ENCODE data around the gene WDR76.

The WDR76 gene

DNA sequence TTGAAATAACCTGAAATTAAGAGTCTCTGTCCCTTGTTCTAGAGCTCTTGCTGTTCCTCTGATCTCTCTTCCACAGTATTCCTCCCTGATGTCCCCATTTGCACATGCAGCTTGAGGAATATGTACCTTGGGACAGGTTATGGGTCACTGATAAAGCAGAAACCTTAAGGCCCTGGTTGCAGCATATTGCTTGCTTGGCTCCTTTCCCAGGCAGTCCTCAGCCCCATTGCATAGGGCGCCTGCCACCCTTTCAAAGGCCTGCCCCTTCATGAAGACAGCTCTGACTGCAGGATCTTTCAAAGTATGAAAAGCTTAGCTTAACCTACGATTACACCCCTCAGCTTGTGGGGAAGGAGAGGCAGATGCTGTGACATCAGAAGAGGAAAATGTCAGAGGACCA, 51.6 kb downstream of the WDR76 start:
- no peak for DNase-seq (ENCODE audit: low read depth)

DNA sequence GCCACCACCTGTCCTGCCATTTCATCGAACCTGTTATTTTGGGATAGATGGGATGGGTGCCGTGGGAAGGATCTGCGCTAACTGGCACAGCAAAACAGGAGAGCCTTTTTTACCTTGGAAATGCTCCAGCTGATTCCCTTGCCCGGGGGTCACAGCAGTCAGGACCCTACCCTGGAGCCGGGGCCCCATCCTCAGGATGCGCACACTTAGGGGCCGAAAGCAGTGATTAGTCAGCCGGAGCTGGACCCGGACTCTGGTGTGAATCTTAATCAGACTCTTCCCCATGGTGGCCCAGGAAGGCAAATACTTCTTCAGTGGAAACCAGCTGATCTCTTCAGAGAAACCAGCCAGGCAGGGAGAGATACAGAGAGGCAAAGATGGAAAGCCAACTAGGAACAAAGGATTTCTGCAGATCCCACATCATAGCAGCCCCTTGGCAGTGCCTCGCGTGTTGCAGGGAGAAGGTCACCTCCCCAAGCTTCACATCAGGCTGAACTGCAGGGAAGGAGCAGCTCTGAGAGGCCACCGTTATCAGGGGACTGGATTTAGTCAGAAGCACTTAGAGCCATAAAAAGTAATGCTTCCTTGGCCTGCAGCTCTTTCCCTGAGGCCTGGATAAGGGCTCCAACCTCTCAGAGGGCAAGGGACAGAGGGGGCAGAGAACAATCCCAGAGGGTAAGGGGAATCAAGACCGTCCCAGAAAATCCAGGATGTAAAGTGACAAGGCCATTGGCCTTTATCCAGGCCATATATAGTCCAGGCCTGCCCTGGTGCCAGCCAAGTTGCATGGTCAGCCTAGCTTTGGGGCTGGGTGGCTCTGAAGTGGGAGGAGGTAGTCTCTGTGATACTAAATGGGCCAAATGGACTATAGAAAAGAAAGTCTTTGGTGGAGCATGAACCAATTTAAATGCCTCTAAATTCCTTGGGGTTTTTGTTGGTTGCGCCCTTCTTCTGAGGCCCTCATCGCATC, 52.9 kb downstream of the WDR76 start:
- DNase-seq (ENCODE audit: low read depth), result no peak

DNA sequence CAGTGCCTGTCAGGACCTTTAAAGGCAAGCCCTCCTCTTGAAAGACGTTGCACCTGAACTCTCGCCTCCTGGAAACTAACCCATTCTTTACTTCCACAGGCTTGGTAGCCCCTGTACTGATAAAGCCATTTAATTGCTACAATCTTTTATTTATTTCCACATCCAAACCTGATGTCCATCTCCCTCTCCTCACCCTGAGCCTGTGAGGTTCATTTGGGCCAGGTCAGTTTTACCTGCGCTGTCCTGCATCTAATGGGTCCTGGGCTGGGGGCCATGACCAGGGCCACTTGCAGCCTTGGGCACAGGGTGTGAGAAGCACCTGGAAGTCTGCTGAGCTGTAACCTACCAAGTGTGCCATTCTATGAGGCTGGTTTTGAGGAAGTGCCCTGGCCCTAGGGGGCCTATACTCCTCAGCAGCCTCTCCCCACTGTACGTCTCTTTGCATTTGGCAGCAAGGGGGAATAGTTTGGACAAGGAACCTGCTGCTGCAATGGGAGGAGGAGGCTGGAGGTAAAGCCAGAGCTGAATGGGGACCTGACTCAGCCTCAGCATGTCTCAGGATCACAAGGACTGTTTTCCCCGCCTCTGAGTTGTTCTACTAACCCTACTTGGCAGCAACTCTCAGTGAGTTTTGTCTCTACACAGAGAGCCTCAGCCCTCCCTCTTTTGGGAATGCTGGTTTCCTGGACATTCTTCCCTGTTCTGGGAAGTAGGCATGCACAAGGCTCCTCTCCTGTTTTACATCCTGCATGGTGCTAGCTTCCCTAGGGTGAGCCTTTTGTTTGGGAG, 53.8 kb downstream of the WDR76 start:
- DNase-seq (ENCODE audit: low read depth), result no peak

DNA sequence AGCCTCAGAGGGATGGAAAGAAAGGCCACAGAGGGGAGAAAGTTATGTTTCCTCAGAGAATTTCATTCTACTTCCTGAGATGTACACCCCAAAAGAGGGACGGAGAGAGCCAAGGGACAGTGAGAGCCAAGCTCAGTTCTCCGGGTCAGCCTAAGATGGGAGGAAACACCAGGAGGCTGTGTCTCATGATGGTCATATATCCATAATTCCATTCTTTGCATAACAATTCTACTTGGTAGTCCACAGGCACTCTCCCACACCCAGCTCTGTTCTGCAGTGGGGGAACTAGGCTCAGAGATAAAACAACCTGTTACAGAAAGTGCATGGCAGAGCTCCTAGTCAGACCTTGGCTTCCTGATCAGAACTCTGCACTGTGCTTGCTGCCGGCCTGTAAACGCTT, 54.4 kb downstream of the WDR76 start:
- no peak for DNase-seq (ENCODE audit: low read depth)

DNA sequence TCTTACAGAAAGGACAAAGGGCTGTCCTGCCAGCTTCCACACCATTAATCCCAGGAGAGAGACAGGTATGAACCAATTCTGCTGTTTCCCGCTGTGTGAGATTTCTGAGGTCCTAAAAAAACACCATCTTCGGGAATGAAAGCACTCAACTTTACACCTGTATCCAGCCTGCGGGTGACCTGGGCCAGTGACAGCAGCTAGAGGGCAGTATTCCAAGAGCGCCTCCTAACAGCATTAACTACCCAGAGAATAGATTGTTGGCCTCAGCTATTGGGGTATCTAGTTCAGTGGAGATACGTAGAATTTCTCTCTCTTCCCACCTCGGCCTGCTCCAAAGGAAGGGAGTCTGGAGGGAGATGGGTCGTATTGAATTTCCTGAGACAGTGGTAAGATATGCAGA, 55.1 kb downstream of the WDR76 start:
- DNase-seq (ENCODE audit: low read depth), result no peak

DNA sequence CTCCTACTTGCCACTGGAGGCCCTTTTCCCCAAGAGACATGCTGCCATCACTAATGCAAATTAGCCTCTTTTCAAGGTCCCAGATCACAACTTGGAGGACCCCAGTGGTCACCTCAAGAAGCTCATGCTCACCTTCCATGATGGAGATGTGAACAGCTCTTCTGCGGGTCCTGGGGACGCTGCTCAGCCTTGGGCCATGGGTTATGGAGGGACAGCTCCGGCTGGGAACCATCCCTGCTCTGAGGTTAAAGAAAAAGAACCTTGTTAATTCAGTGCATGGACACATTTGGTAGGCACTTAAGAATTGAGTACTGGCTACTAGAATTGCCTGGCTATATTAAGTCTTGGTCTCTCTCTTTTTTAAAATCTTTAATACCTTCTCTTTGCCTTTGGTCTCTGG, 56.8 kb downstream of the WDR76 start:
- no peak for DNase-seq (ENCODE audit: low read depth)

DNA sequence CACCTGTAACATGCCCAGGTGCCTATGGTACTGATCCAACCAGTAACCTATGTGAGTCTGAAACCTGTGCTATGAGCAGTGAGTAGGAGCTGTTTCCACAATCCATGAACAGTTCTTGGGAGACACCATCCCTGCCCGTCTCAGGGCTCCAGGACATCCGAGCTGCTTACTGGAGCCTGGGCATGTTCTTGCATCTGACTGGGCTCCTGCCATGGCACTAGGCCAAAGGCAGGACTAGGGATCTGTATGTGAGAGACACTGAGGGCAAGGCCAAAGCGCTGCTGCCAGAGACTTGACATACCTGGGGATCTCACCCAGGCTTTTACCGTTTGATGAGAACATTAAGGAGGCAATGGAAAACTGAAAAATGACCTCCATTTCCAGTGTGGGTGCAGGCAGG, 59.8 kb downstream of the WDR76 start:
- DNase-seq (ENCODE audit: low read depth), result no peak

DNA sequence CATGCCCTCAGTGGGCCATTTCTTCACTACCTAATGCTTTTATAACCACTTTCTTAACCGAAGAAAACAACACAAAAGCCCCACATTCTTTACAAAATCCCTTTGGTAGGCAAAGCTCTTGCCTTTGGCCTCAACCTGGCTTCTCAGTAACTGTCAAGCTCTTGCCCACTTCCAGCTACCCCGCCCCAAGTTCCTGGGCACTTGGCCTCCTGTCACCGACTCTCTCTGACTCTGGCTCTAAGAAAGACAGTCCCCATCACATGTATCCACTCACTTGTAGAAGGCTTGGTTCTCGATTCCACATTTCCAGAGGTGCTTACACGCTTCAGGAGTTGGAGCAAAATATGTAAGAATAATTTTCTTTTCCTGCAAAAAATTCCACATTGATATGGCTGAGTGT, 61.1 kb downstream of the WDR76 start:
- no peak for DNase-seq (ENCODE audit: low read depth)

DNA sequence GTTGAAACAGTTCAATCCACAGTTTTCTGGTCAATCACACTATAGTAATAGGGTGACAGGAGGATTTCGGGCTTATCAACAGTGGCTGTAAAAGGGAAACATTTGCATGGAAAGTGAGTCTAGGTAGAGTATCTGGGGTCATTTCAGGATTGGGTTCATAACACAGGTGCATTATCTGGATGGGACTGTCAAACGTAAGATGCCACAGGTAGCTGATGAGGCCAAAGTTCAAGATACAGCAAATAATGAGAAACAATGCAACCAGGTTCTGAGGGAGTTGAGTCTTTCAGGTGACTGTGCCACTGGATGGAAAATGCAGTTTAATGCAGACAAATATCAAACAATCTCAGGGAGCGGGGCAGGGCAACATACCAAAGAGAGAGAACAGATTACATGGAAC, 62.2 kb downstream of the WDR76 start:
- DNase-seq (ENCODE audit: low read depth), result no peak

DNA sequence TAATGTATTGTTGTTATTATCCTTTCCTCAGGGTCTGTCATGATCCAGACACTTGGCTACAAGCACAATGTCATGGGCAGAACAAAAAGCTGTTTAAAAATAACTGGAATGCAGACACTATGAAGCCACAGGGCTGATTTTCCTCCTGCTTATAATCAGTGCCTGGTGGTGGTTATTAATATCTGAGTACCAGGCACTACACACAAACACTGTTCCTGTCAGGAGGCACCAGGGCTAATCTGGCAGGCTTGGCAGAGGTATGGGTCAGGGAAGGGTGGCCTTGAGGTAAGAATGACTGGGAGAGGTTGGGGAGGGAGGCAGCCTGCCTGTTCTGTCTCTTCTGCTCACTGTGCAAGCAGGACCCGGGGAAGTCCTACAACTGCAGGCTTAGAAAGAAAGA, 67.2 kb downstream of the WDR76 start:
- DNase-seq (ENCODE audit: low read depth), result no peak

DNA sequence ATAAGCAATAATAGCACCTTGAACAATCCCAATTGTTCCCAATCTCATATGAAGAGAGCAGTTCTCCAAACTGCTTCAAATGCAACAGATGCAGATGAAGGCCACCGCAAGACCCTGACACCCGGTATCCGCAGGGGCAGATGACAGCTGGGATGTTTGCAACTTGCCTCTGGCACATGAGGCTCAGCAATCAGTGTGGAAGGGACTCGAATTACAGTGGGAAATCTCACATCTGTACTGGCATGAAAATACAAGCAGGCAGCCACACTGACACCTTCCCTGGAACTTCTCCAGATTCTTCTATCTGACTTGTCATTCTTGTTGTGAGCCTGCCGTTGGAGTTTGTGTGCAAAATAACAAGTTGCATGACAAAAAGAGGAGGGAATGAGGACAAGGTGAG, 68.8 kb downstream of the WDR76 start:
- DNase-seq (ENCODE audit: low read depth), result no peak

DNA sequence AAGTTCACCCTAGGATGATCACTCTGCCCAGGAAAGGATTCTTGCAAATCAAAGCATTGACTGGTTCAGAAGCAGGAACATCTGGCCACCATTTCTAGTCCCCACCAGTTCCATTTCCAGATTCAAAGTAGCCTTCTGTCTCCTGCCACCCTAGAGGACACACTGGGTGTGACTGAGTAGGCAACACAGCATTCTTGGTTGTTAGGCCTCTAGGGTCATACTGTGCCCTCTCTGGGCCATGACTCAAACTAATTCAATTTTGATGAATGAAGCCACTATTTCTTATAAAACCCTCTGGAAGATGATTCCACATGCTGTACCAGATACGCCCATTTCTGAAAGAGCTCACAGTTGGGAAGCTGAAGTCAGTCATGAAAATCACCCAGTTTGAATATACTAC, 69.7 kb downstream of the WDR76 start:
- DNase-seq (ENCODE audit: low read depth), result no peak

DNA sequence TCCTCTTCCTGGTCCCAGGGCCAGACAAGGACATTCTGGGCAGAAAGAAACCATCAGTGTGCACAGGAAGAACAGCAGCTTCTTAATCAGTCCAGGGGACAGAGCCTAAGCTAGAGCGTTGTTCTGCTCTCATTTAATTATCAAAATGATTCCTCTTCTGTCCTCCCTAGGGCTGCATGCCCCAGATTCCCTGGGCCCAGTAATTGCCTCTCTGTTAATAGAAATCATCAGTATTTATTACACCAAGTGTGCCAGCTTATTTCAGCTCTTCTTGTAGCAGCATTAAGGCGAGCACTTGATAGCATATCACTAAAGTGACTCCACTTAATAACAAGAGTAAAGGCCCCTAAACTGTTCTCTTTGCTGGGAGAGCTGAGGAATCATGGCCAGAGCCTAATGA, 72.1 kb downstream of the WDR76 start:
- DNase-seq (ENCODE audit: low read depth), result no peak

DNA sequence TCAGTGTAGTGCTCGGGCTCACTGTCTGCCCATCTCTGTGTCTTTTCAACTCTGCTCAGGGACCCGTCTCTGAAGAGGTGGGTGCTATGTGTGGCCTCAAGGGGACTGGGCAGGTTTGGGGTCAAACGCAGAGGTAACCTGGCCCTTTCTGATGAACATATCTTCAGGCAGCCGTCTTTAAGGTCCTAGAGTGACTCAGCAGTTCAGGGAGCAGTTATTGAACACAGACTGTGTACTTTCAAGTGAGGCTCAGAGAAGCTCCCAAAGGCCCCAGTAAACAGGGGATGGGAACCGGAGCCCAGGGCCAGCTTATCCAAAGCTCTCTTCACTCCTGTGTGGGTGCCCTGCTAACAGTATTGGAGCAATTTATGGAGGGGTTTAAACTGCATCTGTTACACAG, 73.1 kb downstream of the WDR76 start:
- DNase-seq (ENCODE audit: low read depth), result no peak

DNA sequence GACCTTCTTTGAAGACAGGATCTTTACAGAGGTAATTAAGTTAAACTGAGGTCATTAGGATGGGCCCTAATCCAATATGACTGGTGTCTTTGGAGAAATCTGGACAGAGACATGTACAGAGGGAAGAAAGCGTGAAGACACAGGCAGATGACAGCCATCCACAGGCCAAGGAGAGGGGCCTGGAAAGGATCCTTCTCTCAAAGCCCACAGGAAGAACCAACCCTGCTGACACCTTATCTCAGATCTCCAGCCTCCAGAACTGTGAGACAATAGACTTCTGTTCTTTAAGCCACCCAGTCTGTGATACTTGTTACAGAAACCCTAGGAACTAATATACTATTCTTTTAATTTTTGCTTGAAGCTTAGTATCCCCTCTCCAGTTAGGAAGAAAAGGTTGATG, 74.2 kb downstream of the WDR76 start:
- no peak for DNase-seq (ENCODE audit: low read depth)

DNA sequence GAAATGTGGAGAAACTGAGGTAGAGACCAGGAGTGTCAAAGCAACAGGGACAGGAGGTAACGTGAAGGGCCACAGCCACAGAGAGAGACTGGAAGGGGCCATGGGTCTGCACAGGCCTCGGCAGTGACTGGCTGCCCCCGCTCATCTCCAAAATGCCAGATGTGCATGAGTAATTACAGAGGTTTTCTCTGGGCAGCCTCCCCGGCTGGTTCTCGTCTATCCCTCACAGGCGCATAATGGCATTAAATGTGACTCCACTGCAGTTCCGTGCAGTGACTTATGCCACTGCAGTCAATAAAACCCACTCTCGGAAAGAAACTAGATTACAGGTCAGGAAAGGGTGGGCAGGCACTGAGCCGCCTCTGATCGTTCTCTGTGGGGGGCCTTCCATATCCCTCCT, 74.7 kb downstream of the WDR76 start:
- no peak for DNase-seq (ENCODE audit: low read depth)

DNA sequence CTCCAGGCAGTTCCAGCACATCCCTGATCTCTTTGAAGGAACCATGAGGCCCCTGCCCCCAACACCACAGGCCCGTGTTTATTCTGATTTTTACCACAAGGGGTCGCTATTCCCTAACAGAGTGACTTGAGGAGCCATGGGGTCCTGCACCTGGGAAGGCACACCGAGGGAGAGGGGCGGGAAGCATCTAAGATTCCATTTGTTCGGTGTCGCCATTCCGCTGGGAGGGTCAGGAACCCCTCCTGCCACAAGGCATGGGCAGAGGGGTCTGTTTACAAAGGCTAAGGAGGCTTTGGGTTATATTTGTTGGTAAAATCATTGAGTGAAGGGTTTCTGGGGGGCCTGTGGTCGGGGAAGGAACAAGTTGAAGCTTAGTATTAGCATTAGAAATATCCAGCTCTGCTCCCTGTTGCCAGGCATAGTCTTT, 77.1 kb downstream of the WDR76 start:
- peak; percentile 17 for DNase-seq (ENCODE audit: low read depth)

DNA sequence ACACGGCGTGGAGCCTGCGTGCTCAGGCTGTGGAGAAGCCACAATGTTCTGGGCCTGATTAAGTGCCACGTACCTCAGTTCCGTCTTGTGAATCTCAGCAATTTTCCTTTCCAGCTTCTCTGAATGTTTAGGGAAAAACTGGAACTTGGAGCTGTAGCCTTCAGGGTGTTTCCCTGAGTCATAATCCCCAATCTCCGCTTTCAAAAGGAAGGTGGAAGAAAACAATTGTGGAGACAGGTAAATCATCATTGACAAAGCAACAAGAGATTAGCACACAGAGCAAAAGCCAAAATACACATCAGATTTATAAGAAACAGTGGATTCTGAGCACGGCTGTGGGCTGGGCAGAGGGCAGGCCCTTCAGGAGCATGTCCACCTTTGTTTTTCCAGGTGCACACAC, 79.0 kb downstream of the WDR76 start:
- no peak for DNase-seq (ENCODE audit: low read depth)

DNA sequence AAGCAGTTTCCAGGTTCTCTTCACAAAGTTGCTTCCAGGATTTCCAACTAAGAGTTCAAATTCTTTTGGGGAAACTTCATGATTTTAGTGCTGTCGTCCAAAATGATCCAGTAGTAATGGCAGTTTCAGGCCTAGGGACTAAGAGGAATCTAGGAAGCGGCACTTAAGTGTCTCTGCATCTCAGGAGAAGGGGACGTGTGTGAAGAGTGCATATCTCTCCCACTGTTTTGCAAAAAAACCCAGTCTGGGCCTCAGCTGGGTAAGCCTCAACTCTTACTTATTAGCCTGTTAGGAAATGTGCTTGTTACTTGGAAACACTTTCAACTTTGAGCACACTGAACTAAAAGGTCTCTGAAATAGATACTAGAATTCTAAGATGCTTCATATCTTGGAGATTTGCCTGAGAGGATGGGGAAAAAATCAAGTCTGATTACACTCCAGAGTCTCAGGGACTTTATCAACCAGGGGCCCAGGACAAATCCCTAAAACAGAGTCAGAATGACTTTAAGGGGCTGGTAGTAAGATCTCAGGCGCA, 81.8 kb downstream of the WDR76 start:
- peak; percentile 67 for DNase-seq (ENCODE audit: low read depth)

DNA sequence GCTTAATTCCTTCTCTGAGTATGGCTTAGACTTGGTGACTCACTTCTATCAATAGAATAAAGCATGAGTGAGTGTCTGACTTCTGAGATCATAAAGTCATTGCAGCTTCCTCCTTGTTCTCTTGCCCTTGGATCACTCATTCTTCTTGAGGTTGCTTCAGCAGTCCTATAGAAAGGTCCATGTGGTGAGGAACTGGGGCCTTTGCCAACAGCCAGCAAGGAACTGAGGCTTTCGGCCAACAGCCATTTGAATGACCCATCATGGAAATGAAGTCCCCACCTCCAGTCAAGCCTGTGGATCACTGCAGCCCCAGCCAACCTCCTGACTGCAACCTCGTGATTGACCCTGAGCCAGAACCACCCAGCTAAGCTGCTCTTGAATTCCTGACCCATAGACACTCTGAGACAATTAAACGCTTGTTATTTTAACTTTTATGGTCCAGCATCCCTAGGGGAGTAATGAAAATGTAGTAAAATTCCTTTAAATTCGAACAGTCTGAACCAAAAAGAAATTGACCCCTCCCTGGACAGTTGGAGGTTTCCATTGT, 84.5 kb downstream of the WDR76 start:
- DNase-seq (ENCODE audit: low read depth), result peak; percentile 98

DNA sequence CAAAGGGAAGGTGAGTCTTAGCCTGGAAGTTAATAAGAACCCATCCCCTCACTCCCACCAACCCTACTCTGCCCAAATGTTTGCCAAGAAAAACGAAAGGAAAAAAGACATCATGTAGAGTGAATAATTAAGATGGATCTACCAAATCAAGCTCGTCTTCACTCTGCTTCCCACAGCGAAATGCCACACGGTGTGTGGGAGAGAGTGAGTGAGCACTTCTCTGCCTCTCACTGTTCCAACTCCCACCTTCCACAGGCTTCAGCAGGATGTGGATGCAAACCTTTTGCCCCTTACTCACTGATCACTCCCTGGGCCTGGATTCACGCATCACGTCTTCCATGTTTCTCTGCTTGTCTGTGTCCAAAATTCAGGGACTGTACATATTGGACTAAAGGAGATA, 85.4 kb downstream of the WDR76 start:
- DNase-seq (ENCODE audit: low read depth), result no peak

DNA sequence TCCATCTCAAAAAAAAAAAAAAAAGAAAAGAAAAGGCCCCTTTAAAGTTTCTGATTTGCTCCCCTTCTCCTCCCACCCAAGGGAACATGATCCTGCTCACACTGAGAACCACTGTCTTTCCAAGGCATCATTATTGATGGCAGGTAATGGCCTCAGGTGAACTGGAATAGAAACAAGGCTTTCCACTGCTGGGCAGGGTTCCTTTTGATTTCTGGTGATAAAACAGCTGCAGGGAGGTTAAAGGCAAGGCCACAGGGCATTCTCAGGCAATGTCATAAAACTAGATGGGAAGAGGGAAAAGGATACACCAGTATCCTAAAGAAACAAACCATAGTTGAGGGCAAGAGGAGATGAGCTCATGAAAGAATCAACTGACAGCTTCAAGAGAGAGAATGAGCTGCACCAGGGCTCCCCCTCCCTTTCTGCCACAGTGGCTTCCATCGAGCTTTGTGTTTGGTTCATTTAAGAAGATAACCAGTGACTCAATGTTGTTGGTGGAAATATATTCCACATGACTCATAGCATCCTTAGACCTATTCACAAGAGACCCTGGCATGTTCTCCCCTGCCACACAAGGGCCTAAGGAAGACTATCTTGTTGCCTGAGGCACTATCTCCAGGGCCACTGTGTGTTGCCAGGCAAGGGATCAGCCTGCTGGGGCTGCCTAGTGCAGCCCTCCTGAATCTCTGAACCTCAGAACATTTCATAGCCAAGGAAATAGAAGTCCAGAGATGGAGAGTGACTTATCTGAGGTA, 86.4 kb downstream of the WDR76 start:
- DNase-seq (ENCODE audit: low read depth), result peak; percentile 94

Data from fibroblast of gingiva (primary cell).